Bronchial epithelial cell (primary cell): ENCODE results near the gene SLC16A4. TPM values are rescaled to one million over a fixed set of nuclear protein-coding genes. Genes with fewer than 3 reads are reported as not detected.
"Not testable (repeated sequence)": the region's sequence is repeated elsewhere in the genome, so short reads cannot be mapped to it uniquely, and the experiment has no call there.

Source experiments
- DNase-seq: peaks from one replicate; pipeline ENCODE4 v3.0.0-alpha.2; 2010; ENCODE audit warnings: low read depth
- FAIRE-seq: peaks from 2 replicates; lab custom pipeline; 2011; peaks lifted over from hg19 to GRCh38; lab: Jason Lieb, UNC
- H3K27me3 ChIP-seq: 2 replicates; pipeline ENCODE4 v1.5.1; 2011; ENCODE audit warnings: low read length; ENCODE audit not compliant: control insufficient read depth, insufficient read depth
- H3K36me3 ChIP-seq: 2 replicates; pipeline ENCODE4 v1.5.1; 2011; ENCODE audit warnings: low read length; ENCODE audit not compliant: control insufficient read depth, insufficient read depth
- H3K4me3 ChIP-seq: 2 replicates; pipeline ENCODE4 v1.5.1; 2011; ENCODE audit warnings: mild to moderate bottlenecking, low read depth, low read length, control low read depth
- CTCF ChIP-seq: IDR thresholded peaks from 2 replicates; pipeline ENCODE4 v1.5.1; 2011; ENCODE audit warnings: mild to moderate bottlenecking, moderate library complexity, low read length, control low read depth, inconsistent platforms; ENCODE audit not compliant: insufficient read depth, severe bottlenecking
- total RNA-seq: library from RNA; depleted of rRNA; stranded (reverse); fragments of >200 nt; gene quantifications from 2 replicates; pipeline ENCODE4 v1.2.1, GENCODE V29; 2014

Gene SLC16A4
- total RNA-seq, 1 donor from 2014 or later: 34.2 TPM

- Histone ChIP-seq H3K36me3 (no peaks in the 10 kb centered on the region), H3K27me3 (peaks cover 2% of the 10 kb centered on the region), H3K4me3 (no peak overlapping the region)
- FAIRE-seq (no peak), DNase-seq (peak; percentile 70)
- peak; percentile 88 for TF ChIP-seq CTCF
Measured at GRCh38 chr1:110412576-110412975, 21.8 kb upstream of the SLC16A4 start.

- no peak for TF ChIP-seq CTCF
- Histone ChIP-seq H3K27me3 (no peaks in the 10 kb centered on the region), H3K4me3 (no peak overlapping the region), H3K36me3 (no peaks in the 10 kb centered on the region)
- DNase-seq (no peak), FAIRE-seq (no peak)
Measured at GRCh38 chr1:110411173-110411735, 20.4 kb upstream of the SLC16A4 start.

- FAIRE-seq (no peak), DNase-seq (no peak)
- Histone ChIP-seq H3K36me3 (peaks cover under 1% of the 10 kb centered on the region), H3K4me3 (no peak overlapping the region), H3K27me3 (no peaks in the 10 kb centered on the region)
- TF ChIP-seq CTCF: no peak
Measured at GRCh38 chr1:110409316-110409715, 18.5 kb upstream of the SLC16A4 start.

GRCh38 chr1:110408488-110408887 lies 17.7 kb upstream of the SLC16A4 start:
- DNase-seq (peak; percentile 45), FAIRE-seq (no peak)
- H3K27me3 ChIP-seq: no peaks in the 10 kb centered on the region
- TF ChIP-seq CTCF: no peak
- no peak overlapping the region for H3K4me3 ChIP-seq
- H3K36me3 ChIP-seq: peaks cover 6% of the 10 kb centered on the region

- TF ChIP-seq CTCF: no peak
- FAIRE-seq (no peak), DNase-seq (peak; percentile 81)
- Histone ChIP-seq H3K36me3 (peaks cover 9% of the 10 kb centered on the region), H3K27me3 (no peaks in the 10 kb centered on the region), H3K4me3 (peak within 1 kb of the TSS; percentile 100)
Measured at GRCh38 chr1:110407260-110408210, 16.7 kb upstream of the SLC16A4 start, which contains the start of gene LAMTOR5. Gene LAMTOR5, minus strand, starts transcription at chr1:110407694. Its CDS starts 74 bp downstream, at chr1:110407620.

- H3K4me3 ChIP-seq: peak overlapping the region; percentile 100
- not testable (repeated sequence) for H3K27me3 ChIP-seq, FAIRE-seq, DNase-seq
- H3K36me3 ChIP-seq: peaks cover 14% of the 10 kb centered on the region
Measured at GRCh38 chr1:110406407-110406806, 15.6 kb upstream of the SLC16A4 start.
